Measurements from ENCODE around the gene CCDC34.

DNA sequence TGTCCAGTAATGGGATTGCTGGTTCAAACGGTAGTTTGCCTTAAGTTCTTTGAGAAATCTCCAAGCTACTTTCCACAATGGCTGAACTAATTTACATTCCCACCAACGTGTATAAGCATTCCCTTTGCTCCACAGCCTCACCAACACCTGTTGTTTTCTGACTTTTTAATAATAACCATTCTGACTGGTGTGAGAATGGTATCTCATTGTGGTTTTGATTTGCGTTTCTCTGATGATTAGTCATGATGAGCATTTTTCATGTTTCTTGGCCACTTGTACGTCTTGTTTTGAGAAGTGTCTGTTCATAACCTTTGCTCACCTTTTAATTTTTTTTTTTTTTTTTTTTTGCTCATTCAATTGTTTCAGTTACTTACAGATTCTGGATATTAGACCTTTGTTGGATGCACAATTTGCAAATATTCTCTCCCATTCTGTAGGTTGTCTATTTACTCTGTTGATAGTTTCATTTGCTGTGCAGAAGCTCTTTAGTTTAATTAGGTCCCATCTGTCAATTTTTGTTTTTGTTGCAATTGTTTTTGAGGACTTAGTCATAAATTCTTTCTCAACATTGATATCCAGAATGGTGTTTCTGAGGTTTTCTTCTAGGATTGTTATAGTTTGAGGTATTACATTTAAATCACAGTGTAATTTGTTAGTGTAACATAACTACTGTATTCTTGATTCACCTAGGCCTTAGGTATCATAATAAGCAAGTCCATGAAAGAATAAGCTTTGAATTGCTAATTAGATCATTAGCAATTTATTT, 33.0 kb downstream of the CCDC34 start:
- TF ChIP-seq POLR2A (IDR thresholded peaks at IDR 0.05; ENCODE audit: low read depth, low read length) = no peak
- TF ChIP-seq CTCF (conservative IDR thresholded peaks at IDR 0.05; ENCODE audit: low read depth, low read length) = no peak
- TF ChIP-seq, protein P1, sequence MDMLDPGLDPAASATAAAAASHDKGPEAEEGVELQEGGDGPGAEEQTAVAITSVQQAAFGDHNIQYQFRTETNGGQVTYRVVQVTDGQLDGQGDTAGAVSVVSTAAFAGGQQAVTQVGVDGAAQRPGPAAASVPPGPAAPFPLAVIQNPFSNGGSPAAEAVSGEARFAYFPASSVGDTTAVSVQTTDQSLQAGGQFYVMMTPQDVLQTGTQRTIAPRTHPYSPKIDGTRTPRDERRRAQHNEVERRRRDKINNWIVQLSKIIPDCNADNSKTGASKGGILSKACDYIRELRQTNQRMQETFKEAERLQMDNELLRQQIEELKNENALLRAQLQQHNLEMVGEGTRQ (IDR thresholded peaks at IDR 0.05; ENCODE audit: low read depth, low read length) = no peak
- TF ChIP-seq MXI1 (IDR thresholded peaks at IDR 0.05; ENCODE audit: borderline replicate concordance, low read depth, low read length) = no peak
- TF ChIP-seq MAFK (IDR thresholded peaks at IDR 0.05; ENCODE audit: low read depth, low read length) = no peak
- no peak for TF ChIP-seq FOS (IDR thresholded peaks at IDR 0.05; ENCODE audit: low read depth, low read length)
- TF ChIP-seq RCOR1 (IDR thresholded peaks at IDR 0.05; ENCODE audit: insufficient replicate concordance, low read length) = no peak
- no peak for TF ChIP-seq NFE2L2 (IDR thresholded peaks at IDR 0.05; ENCODE audit: low read depth, low read length)
- TF ChIP-seq RAD21 (IDR thresholded peaks at IDR 0.05; ENCODE audit: low read length) = no peak
- TF ChIP-seq MAZ (IDR thresholded peaks at IDR 0.05; ENCODE audit: borderline replicate concordance, low read depth, low read length) = no peak
- no peak for TF ChIP-seq RFX5 (IDR thresholded peaks at IDR 0.05; ENCODE audit: low read depth, low read length)
- TF ChIP-seq CEBPB (IDR thresholded peaks at IDR 0.05; ENCODE audit: low read depth, low read length) = no peak
- no peak for TF ChIP-seq BHLHE40 (IDR thresholded peaks at IDR 0.05; ENCODE audit: low read depth, low read length)
- TF ChIP-seq, protein P2, sequence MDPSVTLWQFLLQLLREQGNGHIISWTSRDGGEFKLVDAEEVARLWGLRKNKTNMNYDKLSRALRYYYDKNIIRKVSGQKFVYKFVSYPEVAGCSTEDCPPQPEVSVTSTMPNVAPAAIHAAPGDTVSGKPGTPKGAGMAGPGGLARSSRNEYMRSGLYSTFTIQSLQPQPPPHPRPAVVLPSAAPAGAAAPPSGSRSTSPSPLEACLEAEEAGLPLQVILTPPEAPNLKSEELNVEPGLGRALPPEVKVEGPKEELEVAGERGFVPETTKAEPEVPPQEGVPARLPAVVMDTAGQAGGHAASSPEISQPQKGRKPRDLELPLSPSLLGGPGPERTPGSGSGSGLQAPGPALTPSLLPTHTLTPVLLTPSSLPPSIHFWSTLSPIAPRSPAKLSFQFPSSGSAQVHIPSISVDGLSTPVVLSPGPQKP (IDR thresholded peaks at IDR 0.05; ENCODE audit: borderline replicate concordance, low read depth, low read length) = no peak

Measured in IMR-90 (cell line).